NCI-H345 treated with DMSO at 0.1 percent for 48 hours (cell line): ENCODE results near the gene NR2F2.
A peak's percentile ranks its signal among the peaks of the same experiment; 100 is the strongest.

Experiments
- DNase-seq: peaks from one replicate; lab custom pipeline; 2025; ENCODE audit not compliant: unreplicated experiment; lab: John Stamatoyannopoulos, UW

Gene NR2F2

DNA sequence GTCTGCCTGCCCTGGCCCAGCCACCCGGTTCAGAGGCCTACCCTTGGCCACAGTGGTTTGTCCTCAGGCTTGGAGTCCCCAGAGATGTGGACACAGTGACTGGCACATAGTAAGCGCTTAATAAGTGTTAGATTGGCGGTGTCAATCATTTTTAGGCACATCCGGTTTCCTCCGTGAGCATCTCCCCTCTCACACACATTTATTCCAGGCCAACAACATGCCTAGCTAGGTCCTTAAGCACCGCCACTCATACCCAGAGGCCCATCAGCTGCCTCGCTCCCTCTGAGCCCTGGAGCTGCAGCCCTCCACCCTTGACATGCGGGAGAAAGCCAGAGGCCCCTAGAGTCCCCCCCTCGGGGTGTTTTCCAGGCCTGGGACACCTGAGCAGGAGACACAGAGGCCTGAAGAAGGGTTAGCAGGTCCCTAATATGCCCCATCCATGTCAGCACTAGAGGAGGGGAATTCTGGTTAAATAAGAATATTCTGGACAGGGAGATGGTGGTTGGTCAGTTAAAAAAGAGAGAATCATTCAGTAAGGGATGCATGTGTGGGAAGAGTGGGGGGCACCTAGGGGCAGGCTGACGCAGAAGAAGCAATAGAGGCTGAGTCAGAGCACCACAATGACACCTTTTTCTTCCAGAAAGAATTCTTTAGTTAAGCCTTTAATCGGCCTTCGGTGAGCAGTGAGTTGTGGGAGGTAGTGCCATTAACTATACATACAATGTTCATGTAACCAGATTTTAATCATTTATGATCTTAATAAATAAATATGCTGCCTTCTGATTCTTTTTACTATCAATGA is 22.3 kb downstream of the NR2F2 start:
- no peak for DNase-seq

DNA sequence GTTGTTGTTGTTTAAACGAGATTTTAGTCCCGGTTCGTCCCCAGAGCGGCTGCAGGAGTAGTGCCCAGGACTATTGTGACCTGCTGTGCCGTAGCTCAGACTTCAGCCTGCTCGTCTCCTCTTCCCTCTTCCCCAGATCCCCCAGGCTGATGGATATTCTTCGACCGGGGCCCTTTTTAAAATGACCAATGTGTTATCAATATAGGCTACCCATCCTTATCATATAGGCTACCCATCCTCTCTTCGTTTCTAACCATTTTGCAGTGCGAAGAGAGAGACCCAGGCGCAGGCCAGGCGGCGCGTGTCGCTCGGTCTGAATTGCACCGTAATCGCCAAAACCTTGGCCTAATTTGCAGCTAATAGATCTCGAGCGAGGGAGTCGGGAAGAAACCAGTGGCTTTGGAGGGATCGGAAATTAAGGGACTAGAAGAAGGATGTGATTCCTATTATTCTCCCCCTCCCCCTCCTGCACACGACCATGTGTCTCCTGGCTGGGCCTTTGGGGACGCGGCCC is 23.0 kb downstream of the NR2F2 start:
- DNase-seq = no peak

DNA sequence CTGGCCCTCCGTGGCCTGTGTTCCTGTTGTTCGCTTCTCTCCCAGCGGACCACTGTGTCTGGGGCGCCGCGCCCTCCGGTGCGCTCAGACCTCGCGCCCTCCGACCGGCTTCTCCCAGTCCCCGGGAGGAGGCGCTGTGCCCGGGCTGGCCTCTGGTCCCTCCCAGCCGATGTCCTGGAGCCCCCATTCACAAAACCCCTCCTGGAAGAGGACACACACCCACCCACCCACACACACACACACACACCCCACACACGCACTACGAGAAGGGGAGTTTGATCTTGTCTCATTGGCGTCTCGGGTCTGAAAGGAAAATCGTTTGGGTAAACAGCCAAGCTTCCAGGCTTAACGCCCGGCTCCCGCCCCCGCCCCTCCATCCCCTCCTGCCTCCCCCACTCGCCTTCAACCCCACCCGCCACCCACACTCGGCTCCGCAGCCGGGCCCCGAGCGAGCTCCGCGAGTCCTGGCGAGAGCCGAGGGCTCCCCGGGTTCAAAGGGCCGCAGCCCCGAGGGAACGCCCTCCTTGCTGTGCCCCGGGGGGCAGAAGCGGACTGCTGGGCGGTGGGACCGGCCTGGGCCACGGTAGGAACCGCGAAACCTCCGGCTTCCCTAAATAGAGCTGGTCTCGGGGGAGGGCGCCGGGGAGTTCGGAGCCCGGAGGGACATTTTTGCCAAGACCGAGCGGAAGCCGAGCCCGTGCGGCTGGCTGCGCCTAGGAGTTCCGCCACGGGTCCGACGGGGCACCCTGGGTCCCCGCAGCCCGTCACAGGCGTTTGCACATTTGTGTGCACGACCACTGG is 23.6 kb downstream of the NR2F2 start:
- DNase-seq = no peak

DNA sequence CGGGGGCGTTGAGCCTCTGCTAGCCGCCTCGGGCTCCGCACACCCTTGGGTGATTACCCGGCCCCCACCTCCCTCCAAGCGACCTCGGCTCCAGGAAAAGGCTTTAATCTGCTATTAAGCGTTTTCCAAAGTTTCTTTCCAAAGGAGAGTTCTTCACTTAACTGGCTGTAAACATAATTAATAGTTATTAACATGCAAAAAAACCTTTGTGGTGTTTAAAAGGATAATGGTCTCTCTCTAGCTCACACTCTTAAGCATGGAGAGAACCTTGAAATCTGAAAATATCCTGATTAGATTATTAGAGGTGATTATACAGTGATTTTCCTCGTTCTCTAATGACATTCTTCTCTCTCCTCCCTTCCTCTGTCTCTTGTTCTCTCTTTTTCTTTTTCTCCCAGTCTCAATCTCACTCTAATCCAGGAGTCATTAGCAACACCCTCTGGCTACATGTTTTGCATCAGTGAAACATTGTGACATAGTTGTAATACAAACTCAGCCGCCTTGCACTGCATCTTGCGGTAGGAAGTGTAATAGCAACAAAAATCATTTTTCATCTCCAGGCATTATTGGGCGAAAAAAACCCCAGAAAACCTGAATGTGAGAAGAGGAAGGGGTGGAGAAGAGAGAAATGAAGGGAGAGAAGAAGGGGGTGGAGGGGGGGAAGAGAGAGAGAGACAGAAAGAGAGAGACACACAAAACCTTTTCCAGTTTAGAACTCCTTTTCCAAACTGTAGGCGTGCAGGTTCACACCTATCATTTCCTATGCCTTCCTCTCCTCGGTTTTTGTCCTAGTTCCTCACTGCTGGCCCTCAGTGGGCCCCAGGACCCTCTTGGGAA is 24.4 kb downstream of the NR2F2 start:
- DNase-seq = no peak

DNA sequence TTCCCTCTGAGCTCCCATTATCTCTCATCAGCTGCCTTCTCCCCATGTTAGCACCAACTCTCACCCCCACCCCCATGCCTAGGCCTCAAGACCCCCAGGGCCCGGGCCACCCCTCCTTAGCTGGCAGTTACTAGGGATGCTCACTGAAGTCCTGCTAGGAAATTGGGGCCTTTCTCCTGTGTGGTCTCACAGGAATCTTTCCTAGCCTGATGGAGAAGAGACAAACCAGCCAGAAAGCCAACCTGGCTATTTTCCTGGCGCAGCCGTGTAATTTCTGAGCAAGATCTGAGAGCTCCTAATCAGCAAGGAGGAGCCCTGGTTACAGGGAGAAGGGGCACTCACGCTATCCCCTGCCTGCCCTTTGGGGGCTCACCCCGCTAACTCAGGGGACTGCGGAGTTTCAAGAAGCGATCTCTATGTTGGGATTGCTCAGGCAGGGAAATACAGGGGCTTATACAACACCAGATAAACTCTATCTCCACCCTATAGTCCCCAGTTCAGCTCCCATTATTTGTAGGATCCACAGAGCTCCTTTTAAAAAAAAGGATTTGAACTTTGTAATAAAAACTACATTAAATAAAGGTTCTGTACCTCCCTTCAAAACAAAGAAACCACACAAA is 25.2 kb downstream of the NR2F2 start:
- no peak for DNase-seq

DNA sequence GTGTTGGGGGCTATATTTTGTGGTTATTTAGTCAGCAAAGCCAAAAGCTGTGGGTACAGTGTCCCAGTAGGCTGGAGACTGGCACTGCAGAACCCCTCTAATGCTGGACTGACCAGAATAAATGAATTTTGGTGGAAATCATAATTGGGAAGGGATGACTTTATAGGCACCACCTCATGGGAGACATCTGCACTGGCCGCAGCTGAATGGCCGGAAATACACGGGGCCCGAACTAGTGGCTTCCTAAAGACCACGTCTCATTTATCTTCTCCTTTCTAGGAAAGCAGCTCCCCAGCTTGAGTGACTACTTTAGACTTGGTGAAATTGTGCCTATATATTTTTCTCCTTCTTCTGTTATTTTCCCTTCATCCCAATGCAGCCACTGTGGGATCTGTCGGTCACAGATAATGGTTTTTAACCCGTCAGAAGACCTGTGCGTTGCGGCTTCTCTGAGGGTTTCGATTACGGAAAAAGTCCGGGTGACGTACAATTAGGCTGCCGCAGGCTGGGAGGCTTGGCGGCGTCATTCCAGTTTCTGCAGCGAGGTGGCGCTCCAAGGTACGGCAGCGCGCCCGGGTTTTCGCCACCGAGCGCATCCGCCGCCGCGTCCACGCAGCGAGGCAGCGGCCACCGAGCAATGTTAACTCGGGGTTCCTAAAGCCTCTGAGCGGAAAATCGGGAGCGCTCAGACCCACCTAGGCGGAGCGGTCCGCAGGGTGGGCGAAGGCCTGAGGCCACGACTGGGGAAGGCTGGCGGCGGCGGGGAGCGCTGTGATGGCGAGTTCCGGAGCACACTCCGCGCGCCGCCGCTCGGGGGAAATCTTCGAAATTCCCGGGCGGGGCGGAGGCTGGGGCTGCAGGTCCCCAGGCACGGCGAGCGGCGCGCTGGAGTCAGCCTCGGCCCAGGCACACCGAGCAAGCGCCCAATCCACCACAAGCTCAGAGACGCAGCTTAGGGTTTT is 26.3 kb downstream of the NR2F2 start:
- DNase-seq = peak; percentile 32

DNA sequence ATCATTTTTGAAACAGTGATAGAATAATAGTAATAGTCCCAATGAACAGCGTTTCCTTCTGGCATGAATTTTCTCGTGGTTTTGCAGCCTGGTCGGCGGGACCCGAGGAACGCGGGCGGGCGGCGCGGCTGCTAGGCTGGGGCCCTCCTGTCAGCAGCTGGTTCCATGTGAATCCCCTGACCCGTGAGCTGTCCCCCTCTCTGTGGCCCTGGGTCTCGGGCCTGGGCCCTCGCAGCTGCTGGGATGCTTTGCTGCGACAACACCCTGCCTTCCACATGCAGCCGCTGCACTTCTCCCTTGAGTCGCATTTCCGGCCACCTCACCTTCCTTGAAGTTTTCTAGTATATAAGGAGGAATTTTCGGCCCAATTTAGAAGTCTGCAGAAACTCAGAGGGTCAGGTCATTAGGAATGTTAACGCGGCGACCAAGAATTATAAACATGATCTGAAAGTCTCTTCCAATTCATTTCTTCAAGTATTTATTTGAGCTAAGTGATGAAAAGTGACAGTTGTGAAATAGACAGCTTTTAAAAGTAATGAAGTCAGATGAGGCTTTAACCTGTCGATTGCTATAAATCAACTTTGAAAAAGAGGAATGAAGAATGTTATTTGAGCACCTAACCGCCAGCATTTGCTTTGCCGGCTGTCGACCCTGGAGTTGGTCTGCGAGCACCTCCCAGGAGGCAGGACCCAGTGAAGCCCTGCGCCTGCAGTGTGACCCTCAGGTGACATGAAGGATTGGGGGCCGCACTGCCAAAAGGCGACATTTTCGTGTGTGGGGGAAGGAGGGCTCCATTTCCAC is 27.7 kb downstream of the NR2F2 start:
- DNase-seq = no peak

DNA sequence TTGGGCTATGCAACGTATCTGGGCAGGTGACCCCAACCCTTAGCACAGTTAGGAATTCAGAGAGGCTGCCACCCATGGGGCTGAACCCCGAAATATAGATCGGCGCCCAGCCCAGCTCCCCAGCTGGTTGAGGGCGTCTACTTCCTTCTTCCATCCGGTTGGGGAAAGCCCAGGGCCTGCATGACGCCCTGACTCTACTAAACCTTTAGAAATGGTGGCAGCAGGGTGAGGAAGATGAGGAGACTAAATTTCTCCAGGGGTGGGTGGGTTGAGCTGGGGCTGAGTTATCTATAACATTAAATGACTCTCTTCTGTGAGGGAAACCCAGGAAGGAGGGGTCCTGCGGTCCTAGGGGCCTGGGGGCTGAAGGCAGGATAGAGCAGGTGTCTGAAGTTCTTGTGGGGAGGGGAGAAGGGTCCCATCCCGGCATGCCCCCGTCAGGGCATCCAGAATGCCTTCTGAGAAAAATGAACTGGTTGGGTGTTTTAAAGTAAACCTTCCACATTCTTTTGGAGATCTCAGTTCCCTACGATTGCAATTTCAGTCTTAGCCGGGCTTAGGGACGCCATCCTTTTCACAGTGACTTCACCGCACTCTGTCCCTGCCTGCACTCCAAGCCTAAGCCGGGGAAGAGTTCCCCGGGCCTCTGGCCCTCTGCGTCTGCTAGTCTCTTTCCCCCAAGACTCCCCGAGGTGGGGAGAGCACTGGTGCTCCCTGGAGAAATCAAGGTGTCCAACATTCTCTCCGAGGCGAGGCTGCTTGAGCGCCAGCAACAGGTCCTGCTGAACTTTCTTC is 28.5 kb downstream of the NR2F2 start:
- DNase-seq = no peak

DNA sequence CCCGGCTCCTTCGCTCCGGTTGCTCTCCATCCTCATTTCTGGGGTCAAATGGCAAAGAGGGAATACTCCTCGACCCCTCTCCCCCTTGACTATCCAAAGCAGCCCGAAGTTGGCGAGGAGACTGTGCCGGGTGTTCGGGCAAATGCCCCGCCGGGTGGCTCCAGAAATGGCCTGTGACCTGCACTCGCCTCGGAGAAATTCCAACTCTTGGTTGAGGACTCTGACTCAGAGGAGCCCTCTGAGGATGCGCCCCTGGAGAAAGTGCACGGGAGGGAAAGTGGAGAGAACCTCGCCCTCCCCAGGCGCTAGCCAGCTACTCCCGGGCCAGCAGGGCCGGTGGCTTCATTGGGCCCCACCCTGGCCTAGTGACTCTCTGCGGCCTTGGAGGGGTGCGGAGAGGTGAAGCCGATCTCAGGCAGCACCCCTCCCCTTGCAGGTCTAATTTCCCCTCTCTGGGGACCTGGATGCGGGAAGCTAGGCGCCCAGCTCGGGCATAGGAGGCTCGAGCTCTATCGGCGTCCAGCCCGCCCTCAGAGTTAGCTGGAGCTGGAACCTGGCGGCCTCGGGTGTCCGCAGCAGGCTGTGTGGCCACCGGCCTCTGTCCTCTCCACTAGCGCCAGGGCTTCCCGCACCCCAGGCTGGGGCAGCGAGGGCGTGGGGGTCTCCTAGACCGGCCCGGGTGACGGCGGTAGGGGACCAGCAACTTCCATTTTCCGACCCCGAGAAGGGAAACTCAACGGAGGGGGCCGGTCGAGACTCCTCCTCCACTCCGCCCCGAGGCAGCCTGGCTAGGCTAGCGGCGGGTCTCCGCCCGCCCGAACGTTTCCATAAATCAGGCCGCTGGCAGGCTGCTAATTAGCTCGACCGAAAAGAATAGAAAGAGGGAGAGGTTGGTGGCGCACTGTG is 29.4 kb downstream of the NR2F2 start:
- no peak for DNase-seq

DNA sequence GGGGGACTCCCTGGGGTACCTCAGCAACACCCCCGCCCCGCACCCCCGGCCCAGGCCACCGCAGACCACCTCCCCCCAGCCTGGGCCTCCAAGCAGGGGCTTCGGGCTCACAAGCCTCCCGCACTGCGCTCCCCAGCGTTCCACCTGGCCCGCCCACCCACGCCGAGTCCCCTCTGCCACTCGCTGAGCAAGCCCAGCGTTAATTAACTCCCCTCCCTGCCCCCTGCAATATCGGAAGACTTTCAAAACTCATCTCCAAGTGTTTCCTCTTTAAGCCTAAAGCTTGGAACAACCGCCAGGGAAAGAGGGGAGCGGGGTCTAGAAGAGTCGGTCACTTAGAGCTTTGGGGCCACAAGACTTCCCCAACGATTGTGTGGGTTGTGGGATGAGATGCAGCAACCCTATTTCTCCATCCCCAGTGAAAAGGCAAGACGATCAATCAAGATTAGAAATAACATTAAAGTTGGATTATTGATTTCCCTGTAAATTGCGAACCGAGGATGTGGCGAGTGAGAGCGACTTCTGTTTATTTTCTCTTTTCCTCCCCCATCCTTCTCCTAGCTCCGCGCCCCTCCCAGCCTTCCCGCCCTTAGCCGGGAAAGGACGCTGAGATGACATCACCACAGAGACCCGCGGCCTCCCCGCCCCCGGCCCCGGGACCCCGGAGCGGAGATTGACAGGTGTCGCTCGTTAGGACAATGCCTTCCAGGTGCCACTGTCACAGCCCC is 30.2 kb downstream of the NR2F2 start:
- no peak for DNase-seq

DNA sequence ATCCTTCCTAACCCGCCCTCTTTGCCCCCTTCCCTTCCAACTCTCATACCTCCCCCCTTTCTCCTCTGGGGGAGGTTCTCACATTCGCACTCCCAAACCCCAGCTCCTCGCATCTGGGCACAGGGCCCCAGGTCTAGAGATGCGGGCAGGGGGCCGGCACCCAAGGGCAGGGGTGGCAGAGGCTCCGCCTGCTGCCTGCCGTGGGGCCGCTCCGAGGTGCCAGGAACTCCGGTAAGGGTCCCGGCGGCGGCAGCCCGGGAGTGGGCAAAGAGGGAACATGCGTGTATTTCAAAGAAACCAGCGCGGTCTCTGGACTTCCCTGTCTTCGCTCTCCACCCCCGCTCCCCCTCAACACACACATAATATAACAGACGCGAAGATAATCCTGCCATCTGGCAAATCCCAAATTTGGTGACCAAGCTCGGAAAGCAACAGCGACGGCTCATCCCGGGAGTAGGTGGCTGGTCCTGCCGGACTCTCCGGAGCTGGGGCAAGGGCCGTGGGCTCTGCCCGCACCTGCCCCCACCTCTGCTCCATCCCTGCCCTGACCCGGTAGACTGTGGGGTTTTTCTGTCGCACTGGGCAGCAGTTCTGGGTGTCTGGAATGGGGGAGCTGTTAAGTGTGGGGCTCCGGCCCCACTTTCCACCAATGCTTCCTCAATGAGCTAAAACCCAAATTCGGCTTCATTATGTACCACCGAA is 31.0 kb downstream of the NR2F2 start:
- no peak for DNase-seq

DNA sequence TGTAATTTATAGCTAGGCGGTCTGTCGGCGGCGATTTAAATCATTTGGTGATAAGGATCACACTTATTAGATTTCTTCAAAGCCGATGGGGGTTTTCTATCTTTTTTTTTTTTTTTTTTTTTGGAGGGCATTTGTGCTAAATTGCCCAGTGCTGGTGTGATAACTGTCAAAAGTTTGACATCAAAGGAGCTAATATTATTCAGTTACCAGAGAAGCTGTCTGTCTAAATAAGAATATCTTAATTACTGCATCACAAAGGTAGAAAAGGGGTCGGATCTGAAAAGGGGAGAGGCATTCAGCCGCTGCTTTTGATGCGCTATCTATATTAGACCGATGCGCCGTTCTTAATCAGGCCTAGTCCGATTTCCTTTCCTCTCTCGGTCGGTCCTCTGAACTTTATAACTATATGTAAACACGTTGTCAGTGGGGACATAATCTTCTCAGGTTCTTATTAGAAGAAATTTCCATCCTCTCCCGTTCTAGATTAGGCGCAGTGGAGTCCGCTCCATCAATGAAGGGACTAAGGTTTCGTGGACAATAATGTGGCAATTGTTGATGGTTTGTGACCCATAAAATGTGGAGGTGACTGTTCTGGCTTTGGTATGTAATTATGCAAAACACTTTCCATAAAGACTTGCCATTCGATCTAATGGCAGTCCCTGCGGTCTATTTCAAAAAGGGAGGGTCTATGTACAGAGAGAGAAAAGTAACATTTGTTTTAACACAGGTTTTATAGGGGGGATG is 31.7 kb downstream of the NR2F2 start:
- no peak for DNase-seq

DNA sequence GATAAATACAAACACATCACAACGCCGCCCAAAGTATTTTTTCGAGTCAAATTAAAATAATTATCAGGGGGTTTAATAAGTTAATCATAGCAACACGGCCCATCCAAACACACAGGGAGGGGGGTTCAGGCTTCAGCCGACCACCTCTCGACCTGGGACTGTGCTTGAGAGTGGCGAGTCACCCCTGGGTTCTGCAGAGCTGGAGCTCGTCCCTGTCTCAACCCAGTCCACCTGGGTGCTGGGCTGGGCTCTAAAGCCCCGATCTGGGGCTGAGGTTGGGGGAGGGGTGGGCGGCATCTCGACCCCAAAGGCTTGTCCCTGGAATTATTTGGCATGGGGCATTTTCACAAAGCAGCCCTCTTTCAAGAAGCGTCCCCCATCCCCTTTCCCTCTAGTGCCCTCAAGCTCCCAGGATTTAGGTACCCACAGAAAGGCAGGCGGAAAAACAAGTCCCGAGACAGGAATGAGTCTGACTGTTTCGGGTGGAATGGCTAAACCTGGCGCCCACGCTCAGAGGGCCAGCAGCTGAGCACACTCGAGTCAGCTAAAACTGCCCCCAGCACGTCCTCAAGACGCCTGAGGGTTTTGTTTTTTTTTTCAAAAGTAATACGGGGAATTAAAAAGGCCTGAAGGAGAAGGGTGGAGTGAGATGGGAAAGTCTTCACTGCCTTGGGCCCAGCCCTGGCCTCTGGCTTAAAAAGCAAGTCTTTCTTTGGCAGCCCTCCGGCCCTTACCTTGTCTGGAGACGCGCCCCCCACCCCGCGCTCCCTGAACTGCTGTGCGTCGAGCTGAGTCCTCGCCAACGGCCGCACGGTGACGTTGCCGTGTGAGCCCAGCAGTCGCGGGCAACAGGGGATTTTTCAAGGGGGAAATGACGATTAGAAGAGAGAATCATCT is 32.5 kb downstream of the NR2F2 start:
- no peak for DNase-seq

DNA sequence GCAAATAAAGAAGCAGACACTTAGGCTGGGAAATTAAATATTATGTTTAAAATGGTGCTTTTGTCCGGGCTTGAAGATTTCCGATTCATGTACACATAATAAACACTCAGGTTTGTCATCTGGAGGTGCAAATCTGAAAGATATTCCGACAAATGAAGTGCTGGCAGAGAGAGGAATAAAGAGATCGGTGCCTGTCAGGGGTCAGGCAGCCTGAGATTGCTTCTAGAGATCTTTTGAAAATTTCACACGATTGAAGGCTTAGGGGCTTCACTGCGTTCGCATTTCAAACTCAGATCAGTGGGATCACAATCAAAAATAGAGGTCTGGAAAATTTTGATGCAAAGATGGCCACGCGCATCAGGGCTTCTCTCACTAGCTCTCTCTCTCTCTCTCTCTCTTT is 33.2 kb downstream of the NR2F2 start:
- DNase-seq = no peak
